Bronchial epithelial cell (primary cell): Measurements from ENCODE around the gene SPI1. TPM values are rescaled to one million over a fixed set of nuclear protein-coding genes. Genes with fewer than 3 reads are reported as not detected.

Source experiments
- DNase-seq: peaks from one replicate; pipeline ENCODE4 v3.0.0-alpha.2; 2010; ENCODE audit warnings: low read depth
- FAIRE-seq: peaks from 2 replicates; lab custom pipeline; 2011; peaks lifted over from hg19 to GRCh38; lab: Jason Lieb, UNC
- H3K27me3 ChIP-seq: 2 replicates; pipeline ENCODE4 v1.5.1; 2011; ENCODE audit warnings: low read length; ENCODE audit not compliant: control insufficient read depth, insufficient read depth
- H3K36me3 ChIP-seq: 2 replicates; pipeline ENCODE4 v1.5.1; 2011; ENCODE audit warnings: low read length; ENCODE audit not compliant: control insufficient read depth, insufficient read depth
- H3K4me3 ChIP-seq: 2 replicates; pipeline ENCODE4 v1.5.1; 2011; ENCODE audit warnings: mild to moderate bottlenecking, low read depth, low read length, control low read depth
- total RNA-seq: library from RNA; depleted of rRNA; stranded (reverse); fragments of >200 nt; gene quantifications from 2 replicates; pipeline ENCODE4 v1.2.1, GENCODE V29; 2014
- TF ChIP-seq, protein P1 (sequence below): IDR thresholded peaks from 2 replicates; pipeline ENCODE4 v1.5.1; 2011; ENCODE audit warnings: mild to moderate bottlenecking, moderate library complexity, low read length, control low read depth, inconsistent platforms; ENCODE audit not compliant: insufficient read depth, severe bottlenecking

Gene SPI1
- total RNA-seq, 1 donor from 2014 or later: not detected

DNA sequence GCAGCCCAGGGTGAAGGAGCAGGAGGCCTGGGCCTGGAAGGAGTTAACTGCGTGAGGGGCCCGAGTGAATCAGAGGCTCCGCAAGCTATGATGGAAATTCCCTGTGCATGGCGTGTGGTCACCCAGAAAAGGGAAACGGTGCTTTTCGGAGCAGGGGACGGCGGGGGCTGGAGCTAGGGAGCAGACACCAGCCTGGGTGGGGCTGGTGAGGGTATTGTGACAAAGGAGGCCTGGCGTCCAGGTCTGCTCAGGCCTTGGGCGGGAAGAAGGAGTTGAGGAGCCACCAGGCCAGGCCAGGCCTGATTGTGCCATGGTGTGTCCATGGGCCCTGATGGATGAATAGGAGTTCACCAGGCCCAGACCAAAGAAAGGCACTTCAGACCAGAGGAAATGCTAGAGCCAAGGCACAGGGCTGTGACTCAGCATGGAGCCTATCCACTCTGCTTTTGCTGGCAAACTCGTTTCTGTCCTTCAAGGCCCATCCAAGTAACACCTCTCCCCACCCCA, 12.8 kb upstream of the SPI1 start:
- H3K4me3 ChIP-seq: no peak overlapping the region
- DNase-seq (no peak), FAIRE-seq (no peak)
- H3K36me3 ChIP-seq: no peaks in the 10 kb centered on the region
- TF ChIP-seq, protein P1, sequence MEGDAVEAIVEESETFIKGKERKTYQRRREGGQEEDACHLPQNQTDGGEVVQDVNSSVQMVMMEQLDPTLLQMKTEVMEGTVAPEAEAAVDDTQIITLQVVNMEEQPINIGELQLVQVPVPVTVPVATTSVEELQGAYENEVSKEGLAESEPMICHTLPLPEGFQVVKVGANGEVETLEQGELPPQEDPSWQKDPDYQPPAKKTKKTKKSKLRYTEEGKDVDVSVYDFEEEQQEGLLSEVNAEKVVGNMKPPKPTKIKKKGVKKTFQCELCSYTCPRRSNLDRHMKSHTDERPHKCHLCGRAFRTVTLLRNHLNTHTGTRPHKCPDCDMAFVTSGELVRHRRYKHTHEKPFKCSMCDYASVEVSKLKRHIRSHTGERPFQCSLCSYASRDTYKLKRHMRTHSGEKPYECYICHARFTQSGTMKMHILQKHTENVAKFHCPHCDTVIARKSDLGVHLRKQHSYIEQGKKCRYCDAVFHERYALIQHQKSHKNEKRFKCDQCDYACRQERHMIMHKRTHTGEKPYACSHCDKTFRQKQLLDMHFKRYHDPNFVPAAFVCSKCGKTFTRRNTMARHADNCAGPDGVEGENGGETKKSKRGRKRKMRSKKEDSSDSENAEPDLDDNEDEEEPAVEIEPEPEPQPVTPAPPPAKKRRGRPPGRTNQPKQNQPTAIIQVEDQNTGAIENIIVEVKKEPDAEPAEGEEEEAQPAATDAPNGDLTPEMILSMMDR: no peak
- no peaks in the 10 kb centered on the region for H3K27me3 ChIP-seq

DNA sequence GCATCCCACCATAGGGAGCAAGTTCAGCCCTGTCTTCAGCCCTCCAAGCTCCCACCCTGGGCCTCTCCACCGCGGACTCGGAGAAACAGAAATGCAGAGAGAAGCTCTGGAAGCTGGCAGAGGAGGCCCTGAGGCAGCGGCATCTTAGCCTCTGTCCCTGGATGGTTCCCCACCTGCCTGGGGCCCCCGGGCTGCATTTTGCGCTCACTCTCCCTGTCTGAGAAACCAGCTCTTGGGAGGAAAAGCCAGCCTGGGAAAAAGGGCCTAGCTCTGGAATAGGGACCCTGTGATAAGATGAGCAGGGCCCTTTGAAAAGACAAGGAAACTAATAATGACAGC, 12.0 kb upstream of the SPI1 start:
- TF ChIP-seq, protein P1: no peak
- DNase-seq (no peak), FAIRE-seq (no peak)
- Histone ChIP-seq H3K36me3 (no peaks in the 10 kb centered on the region), H3K4me3 (no peak overlapping the region), H3K27me3 (no peaks in the 10 kb centered on the region)

DNA sequence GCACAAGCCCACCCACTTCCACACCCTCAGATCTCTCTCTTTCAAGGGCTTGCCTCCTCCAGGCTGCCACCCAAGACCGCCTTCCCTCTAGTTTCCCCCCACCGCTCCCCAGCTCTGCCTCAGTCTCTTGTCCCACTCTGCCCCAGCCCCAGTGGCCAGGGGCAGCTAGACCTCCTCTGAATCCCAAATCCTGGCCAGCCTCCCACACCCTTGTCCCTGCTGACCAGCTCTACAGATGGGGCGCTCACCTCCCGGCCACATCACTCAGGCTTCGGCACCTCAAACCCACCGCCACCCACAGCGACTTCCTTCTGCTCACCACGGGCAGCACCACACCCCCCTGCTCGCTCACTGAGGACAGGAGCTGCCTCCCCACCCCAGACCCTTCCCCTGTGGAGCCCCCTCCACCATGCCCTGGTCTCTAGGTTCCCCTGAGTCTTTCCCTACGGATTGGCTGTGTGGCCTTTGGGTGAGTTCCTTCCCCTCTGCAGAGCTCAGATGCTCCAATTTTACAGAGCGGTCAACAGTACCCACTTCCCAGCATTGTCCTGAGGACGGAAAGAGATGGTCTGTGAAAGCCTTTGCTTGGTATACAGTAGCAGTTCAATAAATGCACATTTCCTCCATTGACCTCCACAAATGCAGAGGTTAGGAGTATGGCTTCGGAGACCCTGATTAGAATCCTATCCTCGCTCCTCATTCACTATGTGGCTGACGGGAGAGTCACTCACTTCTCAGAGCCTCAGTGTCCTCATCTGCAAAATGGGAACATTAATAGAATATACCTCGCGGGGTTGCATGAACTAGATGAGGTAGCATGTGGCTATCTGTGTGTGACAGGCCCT, 11.5 kb upstream of the SPI1 start:
- H3K36me3 ChIP-seq: no peaks in the 10 kb centered on the region
- H3K27me3 ChIP-seq: no peaks in the 10 kb centered on the region
- no peak overlapping the region for H3K4me3 ChIP-seq
- DNase-seq (no peak), FAIRE-seq (no peak)
- TF ChIP-seq, protein P1: no peak

DNA sequence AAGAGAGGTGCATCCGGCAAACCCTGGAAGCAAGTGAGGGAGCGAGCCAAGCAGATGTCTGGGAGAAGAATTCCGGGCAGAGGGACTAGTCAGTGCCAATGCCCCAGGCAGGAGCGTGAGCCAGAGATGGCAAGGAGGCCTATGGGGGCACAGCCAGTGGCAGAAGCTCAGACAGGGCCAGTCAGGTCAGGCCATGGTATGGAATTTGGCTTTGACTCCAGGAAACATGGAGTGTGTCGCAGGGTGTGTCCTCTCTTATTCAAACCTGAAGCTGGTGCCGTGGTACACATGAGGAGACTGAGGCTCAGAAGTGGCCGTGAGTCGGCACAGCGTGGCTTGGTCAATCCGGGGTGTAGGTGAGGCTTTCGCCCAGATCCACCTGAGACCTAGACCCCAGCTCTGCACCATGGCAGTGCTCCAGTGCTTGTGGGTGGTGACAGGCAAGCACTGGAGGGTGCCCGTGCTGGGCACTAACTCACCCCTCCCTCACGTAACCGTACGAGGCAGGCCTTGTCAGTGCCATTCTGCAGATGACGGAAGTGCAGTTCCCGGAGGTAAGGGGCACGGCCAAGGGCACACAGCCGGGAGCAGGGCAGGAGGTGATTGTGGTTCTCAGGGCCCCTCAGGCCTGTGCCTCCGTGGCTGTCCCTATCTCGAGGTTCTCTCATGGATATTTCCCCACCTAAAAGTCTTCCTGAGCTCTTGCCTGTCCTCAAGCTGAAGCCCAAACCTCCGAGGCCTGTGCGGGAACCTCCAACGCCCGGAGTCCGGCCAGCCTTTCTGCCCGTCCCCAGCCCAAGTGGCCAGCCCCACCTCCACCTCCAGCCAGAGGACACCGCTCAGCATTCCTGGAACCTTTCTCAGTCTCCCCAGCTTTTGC, 10.6 kb upstream of the SPI1 start:
- Histone ChIP-seq H3K36me3 (no peaks in the 10 kb centered on the region), H3K4me3 (no peak overlapping the region), H3K27me3 (no peaks in the 10 kb centered on the region)
- TF ChIP-seq, protein P1: no peak
- FAIRE-seq (no peak), DNase-seq (peak; percentile 68)

DNA sequence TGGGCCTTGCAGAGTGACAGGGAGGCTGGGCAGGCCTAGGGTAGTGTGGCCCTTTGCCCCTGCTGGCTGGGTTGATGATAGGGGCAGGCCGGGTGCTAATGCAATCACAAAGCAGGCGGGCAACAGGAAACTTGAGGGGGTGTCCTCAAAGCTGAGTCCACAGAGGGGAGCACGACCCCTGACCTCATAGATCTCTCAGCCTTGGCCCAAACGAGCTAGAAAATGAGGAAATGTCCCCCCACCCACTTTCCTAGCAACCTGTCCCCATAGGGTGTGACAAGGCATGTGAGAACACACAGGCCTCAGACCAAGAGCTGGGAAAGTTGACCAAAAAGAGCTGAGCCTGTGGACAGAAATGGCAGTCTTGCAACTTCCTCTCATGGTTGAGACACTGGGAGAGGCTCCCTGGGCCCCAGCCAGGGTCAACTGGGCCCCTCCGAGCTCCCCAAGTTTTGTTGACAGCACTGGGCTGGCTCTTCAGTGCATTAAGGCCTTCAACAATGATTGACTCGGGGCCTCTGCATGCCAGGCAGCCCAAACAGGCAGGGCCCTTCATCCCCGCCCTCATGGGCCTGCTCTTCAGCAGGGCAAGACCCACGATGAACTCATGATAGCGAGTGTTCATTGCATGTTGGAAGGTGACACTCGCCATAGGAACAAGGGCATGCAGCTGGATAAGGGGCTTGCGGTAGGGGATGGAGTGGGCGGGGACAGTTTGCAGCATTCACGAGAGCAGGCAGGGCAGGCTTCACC, 9.8 kb upstream of the SPI1 start:
- H3K27me3 ChIP-seq: no peaks in the 10 kb centered on the region
- TF ChIP-seq, protein P1: no peak
- H3K36me3 ChIP-seq: no peaks in the 10 kb centered on the region
- DNase-seq (no peak), FAIRE-seq (no peak)
- no peak overlapping the region for H3K4me3 ChIP-seq
